ENCODE data around the gene GLYATL2. TPM values are rescaled to one million over a fixed set of nuclear protein-coding genes. Genes with fewer than 3 reads are reported as not detected.

The GLYATL2 gene
- total RNA-seq, 1 experiment from 2014 or later, result not detected

DNA sequence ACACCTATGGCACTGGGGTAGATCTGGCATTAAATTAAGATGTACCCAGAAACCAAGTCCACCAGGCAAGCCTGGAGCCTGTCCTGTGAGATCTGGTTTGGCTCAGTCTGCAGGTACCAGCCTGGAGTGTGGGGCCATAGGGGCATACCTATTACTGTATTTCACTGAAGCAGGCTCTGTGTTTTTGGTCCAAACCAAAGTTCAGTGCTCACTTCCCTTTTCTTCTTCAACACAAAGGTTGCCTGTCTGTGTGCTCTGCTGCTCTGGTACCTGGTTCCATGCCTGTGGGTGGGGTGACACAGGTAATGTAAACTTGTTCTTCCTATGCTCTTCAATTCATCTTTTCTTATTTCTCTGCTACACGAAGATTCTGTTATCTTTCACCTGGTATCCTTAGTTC lies 19.8 kb upstream of the GLYATL2 start:
- DNase-seq (ENCODE audit: low read depth, low spot score) (no peak), ATAC-seq (no peak)
- Histone ChIP-seq H3K4me3 (replicated peaks in 1 of 2; ENCODE audit: low read depth in 1 of 2, low read length in 2 of 2) (no peak overlapping the region), H3K4me2 (ENCODE audit: low read length) (no peak overlapping the region), H2AFZ (ENCODE audit: low read depth, low read length, poor library complexity, severe bottlenecking) (no peak overlapping the region), H3K79me2 (ENCODE audit: insufficient read depth, low read length) (no peaks in the 10 kb centered on the region), H3K27me3 (ENCODE audit: insufficient read depth, low read length) (no peaks in the 10 kb centered on the region), H3K9me3 (ENCODE audit: control insufficient read depth in 1 of 2, insufficient read depth in 1 of 2, low read depth in 1 of 2, low read length in 2 of 2) (no peaks in the 10 kb centered on the region), H3K27ac (ENCODE audit: low read depth, low read length) (no peak overlapping the region), H3K9me2 (ENCODE audit: insufficient read depth) (no peaks in the 10 kb centered on the region), H3K36me3 (ENCODE audit: control insufficient read depth in 1 of 2, insufficient read depth in 2 of 2, low read length in 2 of 2) (no peaks in the 10 kb centered on the region), H3K9ac (ENCODE audit: low read length) (no peak overlapping the region), H4K20me1 (ENCODE audit: insufficient read depth) (no peaks in the 10 kb centered on the region), H3K4me1 (ENCODE audit: control insufficient read depth in 1 of 2, insufficient read depth in 2 of 2, low read length in 2 of 2) (no peaks in the 10 kb centered on the region)
- ChIA-PET RAD21 (ENCODE audit: low non-redundant PET in 1 of 2, low total read pairs in 2 of 2, uncharacterized antibody in 2 of 2, unreplicated experiment in 2 of 2) (no interaction called here), POLR2A (no interaction called here), CTCF (no interaction called here)
- TF ChIP-seq REST (IDR thresholded peaks at IDR 0.05; ENCODE audit: low read depth) (no peak), SP1 (IDR thresholded peaks at IDR 0.05; ENCODE audit: low read depth) (no peak), SIN3A (IDR thresholded peaks at IDR 0.05; ENCODE audit: low read depth) (no peak), EZH2 (IDR thresholded peaks at IDR 0.05) (no peak), ZFX (IDR thresholded peaks at IDR 0.05) (no peak), EGR1 (IDR thresholded peaks at IDR 0.05; ENCODE audit: low read depth) (no peak), RAD21 (IDR thresholded peaks at IDR 0.05; ENCODE audit: low read depth) (no peak), POLR2A (IDR thresholded peaks at IDR 0.05; ENCODE audit: borderline replicate concordance, extremely low read depth, insufficient read depth, insufficient read length) (no peak), YY1 (IDR thresholded peaks at IDR 0.05; ENCODE audit: extremely low read depth, insufficient replicate concordance, low read depth, low read length) (no peak), ELF1 (IDR thresholded peaks at IDR 0.05; ENCODE audit: borderline replicate concordance, low read depth) (no peak), ATF3 (IDR thresholded peaks at IDR 0.05) (no peak)
- TF ChIP-seq, protein P1, sequence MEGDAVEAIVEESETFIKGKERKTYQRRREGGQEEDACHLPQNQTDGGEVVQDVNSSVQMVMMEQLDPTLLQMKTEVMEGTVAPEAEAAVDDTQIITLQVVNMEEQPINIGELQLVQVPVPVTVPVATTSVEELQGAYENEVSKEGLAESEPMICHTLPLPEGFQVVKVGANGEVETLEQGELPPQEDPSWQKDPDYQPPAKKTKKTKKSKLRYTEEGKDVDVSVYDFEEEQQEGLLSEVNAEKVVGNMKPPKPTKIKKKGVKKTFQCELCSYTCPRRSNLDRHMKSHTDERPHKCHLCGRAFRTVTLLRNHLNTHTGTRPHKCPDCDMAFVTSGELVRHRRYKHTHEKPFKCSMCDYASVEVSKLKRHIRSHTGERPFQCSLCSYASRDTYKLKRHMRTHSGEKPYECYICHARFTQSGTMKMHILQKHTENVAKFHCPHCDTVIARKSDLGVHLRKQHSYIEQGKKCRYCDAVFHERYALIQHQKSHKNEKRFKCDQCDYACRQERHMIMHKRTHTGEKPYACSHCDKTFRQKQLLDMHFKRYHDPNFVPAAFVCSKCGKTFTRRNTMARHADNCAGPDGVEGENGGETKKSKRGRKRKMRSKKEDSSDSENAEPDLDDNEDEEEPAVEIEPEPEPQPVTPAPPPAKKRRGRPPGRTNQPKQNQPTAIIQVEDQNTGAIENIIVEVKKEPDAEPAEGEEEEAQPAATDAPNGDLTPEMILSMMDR (IDR thresholded peaks at IDR 0.05 in 2 of 3, conservative IDR thresholded peaks at IDR 0.05 in 1 of 3; ENCODE audit: borderline replicate concordance in 1 of 3, insufficient read depth in 1 of 3, low read depth in 2 of 3, low read length in 2 of 3), result no peak
- no TSS peak for BruUV-seq (replicated peaks)
- intact Hi-C loops (cut with micrococcal nuclease), result no loop called here
